Measurements from ENCODE around the gene CORT.

Gene CORT

DNA sequence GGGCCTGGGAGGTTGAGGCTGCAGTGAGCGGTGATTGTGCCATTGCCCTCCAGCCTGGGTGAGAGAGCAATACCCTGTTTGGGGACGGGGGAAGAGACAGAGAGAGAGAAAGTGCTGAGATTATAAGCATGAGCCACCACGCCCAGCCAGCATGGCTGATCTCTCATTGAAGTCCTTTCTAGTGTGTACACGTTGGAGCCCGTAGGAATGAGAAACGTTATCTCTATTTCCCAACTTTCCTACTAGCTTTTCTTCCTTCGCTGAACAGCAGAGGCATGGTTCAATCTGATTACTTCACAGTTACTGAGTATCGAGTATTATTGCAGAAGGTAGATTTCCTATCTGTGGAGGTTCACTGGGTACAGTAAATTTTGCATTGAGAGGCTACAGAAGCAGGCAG, 29.5 kb downstream of the CORT start:
- no peak for DNase-seq

GRCh38 chr1:10480614-10481013, 30.8 kb downstream of the CORT start:
- DNase-seq, result no peak

- no peak for DNase-seq
Observed at GRCh38 chr1:10484521-10484920, 34.7 kb downstream of the CORT start.

GRCh38 chr1:10489291-10490055, 39.6 kb downstream of the CORT start:
- DNase-seq, result no peak

DNA sequence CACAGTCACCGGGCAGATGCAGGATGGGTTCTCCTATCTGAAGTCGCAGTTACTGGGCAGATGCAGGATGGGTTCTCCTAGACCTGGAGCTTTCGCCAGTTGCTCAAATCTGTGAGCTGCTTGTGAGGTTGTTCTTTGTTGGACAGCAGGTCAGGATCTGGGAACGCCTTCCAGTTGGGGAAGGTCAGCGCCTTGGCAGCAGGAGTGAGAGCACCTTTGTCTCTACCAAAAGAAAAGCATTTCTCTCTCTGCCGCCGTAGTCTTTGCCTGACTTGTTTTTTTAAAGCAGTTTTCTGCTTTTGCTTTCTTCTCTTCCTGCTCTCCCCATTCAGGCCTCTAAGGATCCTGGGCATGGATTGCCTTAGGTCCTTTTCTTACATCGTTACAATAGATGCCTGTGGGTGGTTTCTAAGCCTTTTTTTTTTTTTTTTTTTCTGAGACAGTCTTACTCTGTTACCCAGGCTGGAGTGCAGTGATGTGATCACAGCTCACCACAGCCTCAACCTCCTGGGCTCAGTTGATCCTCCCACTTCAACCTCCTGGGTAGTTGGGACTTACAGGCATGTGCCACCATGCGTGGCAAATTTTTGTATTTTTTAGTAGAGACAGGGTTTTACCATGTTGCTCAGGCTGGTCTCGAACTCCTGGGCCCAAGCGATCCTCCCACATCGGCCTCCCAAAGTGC, 40.6 kb downstream of the CORT start:
- DNase-seq, result no peak

GRCh38 chr1:10494418-10494753, 44.6 kb downstream of the CORT start:
- DNase-seq, result no peak

- DNase-seq, result peak; percentile 79
Observed at GRCh38 chr1:10494754-10495474, 45.1 kb downstream of the CORT start.

DNA sequence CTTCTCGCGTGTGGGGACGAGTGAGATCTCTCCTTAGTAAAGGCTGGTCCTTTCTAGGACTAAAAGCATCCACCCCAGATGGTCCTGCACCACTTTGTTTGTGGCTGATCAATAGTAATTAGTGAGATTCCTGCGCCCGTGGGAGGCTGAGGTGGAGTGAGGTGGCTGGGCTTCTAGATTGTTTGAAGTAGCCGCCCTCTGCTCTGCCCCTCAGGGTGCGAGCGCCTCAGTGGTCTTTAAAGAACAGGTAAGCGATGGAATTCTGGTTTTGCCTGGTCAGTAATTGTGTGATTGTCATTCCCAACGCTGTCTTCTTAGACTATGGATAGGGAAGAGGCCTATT, 45.6 kb downstream of the CORT start:
- no peak for DNase-seq

- no peak for DNase-seq
Observed at GRCh38 chr1:10495952-10496351, 46.1 kb downstream of the CORT start.

- no peak for DNase-seq
Observed at GRCh38 chr1:10497109-10497508, 47.3 kb downstream of the CORT start.

- no peak for DNase-seq
Observed at GRCh38 chr1:10498231-10498630, 48.4 kb downstream of the CORT start.

Data from stimulated activated CD4-positive, alpha-beta T cell treated with anti-CD3 and anti-CD28 coated beads, Interleukin-1b, Interleukin-23, amount 100 ng/mL, for 48 hours (primary cell).